HG03442 (cell line): ENCODE measurements around the gene FADD.
"Not testable (repeated sequence)": the region's sequence is repeated elsewhere in the genome, so short reads cannot be mapped to it uniquely, and the experiment has no call there.

ENCODE experiments used
- ATAC-seq: cut with Tn5 transposase; IDR thresholded peaks from one replicate; pipeline ENCODE4 v1.9.1; 2021; ENCODE audit warnings: mild to moderate bottlenecking, moderate library complexity; ENCODE audit not compliant: unreplicated experiment

FADD gene

GRCh38 chr11:70180906-70181305, 22.2 kb upstream of the FADD start:
- no peak for ATAC-seq

DNA sequence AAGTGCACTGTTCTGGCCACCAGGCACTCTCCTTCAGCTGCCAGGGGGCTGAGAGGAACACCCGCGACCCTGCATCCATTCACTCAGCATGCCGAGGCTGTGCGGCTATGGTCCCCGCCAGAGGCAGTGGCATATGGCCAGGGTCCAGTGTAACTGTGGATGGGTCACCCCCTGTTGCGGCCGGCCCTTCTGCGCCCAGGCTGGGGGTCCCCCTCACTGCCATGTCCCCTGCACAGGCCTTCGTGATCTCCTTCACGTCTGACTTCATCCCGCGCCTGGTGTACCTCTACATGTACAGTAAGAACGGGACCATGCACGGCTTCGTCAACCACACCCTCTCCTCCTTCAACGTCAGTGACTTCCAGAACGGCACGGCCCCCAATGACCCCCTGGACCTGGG, 20.8 kb upstream of the FADD start:
- no peak for ATAC-seq

DNA sequence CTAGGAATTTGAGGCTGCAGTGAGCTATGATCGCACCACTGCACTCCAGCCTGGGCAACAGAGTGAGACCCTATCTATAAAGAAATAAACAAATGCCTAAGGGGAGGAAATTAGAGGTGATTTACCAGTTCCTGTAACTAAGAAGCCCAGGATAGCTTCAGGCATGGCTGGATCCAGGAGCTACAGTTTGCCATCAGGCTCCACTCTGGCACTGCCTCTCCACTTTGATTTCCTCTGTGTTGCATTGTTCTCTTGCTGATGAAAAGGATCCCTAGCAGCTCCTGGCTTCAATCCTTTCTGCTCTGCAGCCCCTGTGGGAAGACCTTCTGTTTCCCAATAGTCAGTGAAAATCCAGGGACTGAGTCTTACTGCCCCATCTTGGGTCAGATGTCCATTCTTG, 20.1 kb upstream of the FADD start:
- no peak for ATAC-seq

GRCh38 chr11:70183483-70184176, 19.5 kb upstream of the FADD start:
- no peak for ATAC-seq

- no peak for ATAC-seq
Measured at GRCh38 chr11:70184396-70184795, 18.7 kb upstream of the FADD start.

GRCh38 chr11:70185348-70186055, 17.6 kb upstream of the FADD start:
- no peak for ATAC-seq

DNA sequence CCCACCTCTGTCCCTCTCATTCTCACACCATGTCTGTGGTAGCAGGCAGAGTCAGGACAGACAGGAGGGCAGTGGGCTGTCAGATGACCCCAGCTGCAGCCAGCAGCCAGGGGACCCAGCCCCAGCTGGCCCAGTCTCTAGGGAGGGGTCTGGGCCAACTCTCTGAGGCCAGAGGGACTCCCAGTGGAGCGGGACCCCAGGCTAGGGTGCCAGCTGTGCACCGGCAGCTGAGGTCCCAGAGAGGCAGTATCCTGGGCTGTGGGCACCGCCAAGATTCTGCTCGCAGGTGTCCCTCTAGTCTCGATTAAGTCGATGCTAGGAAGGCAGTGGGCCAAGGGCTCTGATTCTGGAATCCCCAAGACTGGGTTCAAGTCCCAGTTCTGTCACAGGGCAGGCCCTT, 16.7 kb upstream of the FADD start:
- no peak for ATAC-seq

GRCh38 chr11:70186936-70187335, 16.2 kb upstream of the FADD start:
- ATAC-seq: no peak

- ATAC-seq: no peak
Measured at GRCh38 chr11:70187771-70188170, 15.3 kb upstream of the FADD start.

DNA sequence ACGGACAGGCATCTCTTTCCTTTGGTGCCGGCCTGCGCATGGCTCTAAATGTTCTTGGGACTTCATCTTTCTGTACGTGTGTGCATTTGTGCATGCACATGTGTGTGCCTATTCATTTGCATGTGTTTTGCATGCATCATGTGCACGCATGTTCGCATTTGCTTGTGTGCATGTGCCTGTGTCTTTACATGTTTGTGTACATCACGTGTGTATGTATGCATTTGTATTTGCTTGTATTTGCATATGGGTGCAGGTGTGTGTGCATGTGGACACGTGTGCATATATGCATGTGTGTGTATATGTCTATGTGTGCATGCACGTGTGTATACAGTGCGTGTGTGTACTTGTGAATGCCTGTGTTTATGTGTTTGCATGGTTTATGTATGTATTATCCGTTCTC, 13.5 kb upstream of the FADD start:
- ATAC-seq: no peak

GRCh38 chr11:70191495-70192140, 11.5 kb upstream of the FADD start:
- no peak for ATAC-seq

GRCh38 chr11:70192666-70193410, 10.3 kb upstream of the FADD start:
- ATAC-seq: no peak

- ATAC-seq: no peak
Measured at GRCh38 chr11:70193411-70194292, 9.4 kb upstream of the FADD start.

DNA sequence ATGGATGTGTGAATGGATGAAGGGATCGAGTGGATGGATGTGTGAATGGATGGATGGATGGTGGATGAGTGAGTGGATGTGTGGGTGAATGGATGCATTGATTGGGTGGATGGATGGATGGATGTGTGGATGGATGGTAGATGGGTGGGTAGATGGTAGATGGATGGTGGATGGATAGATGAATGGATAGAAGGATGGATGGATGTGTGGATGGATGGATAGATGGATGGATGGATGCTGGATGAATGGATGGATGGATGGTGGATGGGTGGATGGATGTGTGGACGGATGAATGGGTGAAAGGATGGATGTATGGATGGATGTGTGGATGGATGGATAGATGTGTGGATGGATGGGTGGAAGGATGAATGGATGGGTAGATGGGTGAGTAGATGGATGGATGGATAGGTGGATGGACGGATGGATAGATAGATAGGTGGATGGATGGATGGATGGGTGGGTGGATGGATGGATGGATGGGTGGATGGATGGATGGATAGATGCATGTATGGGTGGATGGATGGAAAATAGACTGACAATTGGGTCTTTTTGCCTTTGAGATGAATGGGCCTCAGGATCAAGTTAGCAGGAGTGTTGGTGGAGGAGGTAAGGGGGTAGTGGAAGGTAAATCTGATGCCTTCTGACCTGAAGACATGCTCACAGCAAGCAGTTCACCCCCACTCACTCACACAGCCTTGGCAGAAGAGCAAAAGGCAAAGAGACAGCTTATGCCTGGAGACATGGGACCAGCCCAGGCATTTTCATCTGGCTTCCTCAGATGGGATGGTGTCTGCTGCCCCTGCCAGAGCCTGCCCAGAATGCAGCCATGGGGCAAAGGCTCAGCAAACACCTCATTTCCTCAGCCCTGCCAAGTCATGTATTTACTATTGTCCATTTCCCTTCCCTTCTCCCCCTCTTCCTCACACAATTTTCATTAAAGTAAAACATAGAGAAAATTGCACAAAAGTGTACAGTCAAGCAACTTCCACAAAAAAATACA, 8.0 kb upstream of the FADD start:
- no peak for ATAC-seq

- no peak for ATAC-seq
Measured at GRCh38 chr11:70200212-70200844, 2.8 kb upstream of the FADD start.

DNA sequence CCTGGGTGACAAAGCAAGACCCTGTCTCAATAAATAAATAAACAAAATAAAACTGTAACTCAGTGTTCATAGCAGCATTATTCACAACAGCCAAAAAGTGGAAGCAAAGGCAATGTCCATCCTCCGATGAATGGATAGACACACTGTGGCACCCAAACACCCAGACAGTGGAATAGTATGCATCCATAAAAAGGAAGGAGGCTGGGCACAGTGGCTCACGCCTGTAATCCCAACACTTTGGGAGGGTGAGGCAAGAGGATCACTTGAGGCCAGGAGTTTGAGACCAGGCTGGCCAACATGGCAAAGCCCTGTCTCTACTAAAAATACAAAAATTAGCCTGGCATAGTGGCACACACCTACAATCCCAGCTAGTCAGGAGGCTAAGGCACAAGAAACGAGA, 2.0 kb upstream of the FADD start:
- not testable (repeated sequence) for ATAC-seq

DNA sequence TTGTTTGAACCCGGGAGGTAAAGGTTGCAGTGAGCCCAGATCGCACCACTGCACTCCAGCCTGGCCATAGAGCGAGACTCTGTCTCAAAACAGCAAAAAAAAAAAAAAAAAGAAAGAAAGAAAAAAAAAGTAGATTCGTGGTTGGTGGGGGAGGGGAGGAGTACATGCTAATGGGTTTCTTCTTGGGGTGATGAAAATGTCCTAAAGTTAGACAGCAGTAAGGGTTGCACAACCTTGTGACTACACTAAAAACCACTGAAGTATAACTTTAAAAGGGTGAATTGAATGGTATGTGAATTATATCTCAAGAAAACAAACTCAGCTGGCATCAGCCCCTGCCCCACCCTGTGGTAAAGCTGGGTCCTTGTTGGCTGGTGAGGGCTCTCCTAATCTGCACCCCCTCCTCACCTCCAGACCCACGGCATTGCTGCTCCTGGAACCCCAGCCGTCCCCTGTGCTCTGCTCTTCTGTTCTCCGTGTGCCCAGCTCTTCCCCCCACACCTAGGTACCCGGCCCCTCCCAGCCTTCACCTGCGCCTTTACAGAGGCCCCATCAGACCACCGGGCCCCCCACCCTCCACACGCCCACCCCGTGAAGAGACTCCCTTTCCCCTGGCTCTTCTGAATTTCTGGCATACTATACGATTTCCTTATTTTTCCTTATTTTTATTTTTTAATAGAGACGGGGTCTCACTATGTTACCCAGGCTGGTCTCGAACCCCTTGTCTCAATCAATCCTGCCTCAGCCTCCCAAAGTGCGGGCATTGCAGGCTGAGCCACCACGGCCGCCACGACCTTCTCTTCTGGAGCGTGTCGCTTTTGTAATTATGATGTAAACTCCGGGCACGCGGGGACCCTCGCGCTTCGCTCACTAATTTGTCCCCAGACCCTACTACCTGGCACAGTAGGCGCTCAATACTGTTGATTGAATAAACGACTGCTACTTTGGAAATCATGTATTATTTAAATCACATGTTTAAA, 924 bp upstream of the FADD start:
- no peak for ATAC-seq
